Spinal cord (tissue), 10 donors: Measurements from ENCODE around the gene PABPC1L2B. TPM values are rescaled to one million over a fixed set of nuclear protein-coding genes. Genes with fewer than 3 reads are reported as not detected.
"Not testable (repeated sequence)": the region's sequence is repeated elsewhere in the genome, so short reads cannot be mapped to it uniquely, and the experiment has no call there.

Experiments
- DNase-seq, 6 donors: peaks; one replicate each; pipeline versions ENCODE4 v3.0.0 to v3.0.0-alpha.2; 2013 to 2015; ENCODE audit warnings: low spot score in 6 of 6, low read depth in 4 of 6
- H3K27ac ChIP-seq: one replicate; pipeline ENCODE4 v1.5.1; 2013; ENCODE audit warnings: low read depth, low read length, control low read depth
- H3K27me3 ChIP-seq: one replicate; pipeline ENCODE4 v1.6.1; 2013; ENCODE audit warnings: low read length; ENCODE audit not compliant: control insufficient read depth, insufficient read depth
- H3K36me3 ChIP-seq: one replicate; pipeline ENCODE4 v1.6.1; 2013; ENCODE audit warnings: low read length; ENCODE audit not compliant: control insufficient read depth, insufficient read depth
- H3K4me1 ChIP-seq: one replicate; pipeline ENCODE4 v1.6.1; 2013; ENCODE audit warnings: low read length; ENCODE audit not compliant: control insufficient read depth, insufficient read depth
- H3K4me3 ChIP-seq: one replicate; pipeline ENCODE4 v1.5.1; 2013; ENCODE audit warnings: low read depth, low read length, control low read depth
- H3K9me3 ChIP-seq: one replicate; pipeline ENCODE4 v1.6.1; 2013; ENCODE audit warnings: low read length; ENCODE audit not compliant: control insufficient read depth, insufficient read depth
- WGBS: methylation state at CpG from one replicate; pipeline ENCODE4 v1.1.5; 2013; ENCODE audit warnings: missing lambda C conversion rate; ENCODE audit not compliant: insufficient coverage; 5-methylcytosine and 5-hydroxymethylcytosine counted together
- long read RNA-seq, 4 donors: transcript quantifications; one replicate each; lab custom pipeline, GENCODE V29; 2026
- polyA plus RNA-seq, 2 donors: library from polyadenylated mRNA; unstranded; fragments of 120-200 nt; gene quantifications; one replicate each; pipeline ENCODE4 v1.2.1, GENCODE V29; 2013; ENCODE audit not compliant: insufficient read length in 2 of 2
- total RNA-seq, 2 donors: library from RNA; depleted of rRNA in 1 of 2; stranded (reverse); fragments of 120-200 nt in 1 of 2; fragments of >200 nt in 1 of 2; gene quantifications; one replicate each; pipeline versions ENCODE4 v1.2.3 to v1.2.4, GENCODE V29; 2013 to 2014
- donor health status: healthy.

The PABPC1L2B gene
- total RNA-seq (1 to 10 TPM in 1 of 2 donors, under 1 TPM in 1; 0.72 to 1.3 TPM), polyA plus RNA-seq (10 to 100 TPM; 14.1 to 17.2 TPM)
- long read RNA-seq, donor 1, transcript PABPC1L2B-201 (1 exons, 2,197 nt), result major isoform, 19 of 19 reads
- long read RNA-seq, donor 1, partial matches to known transcripts, result 0 of 19 reads
- long read RNA-seq, donor 1, other reads (novel, unspliced or antisense), result 0 of 19 reads
- long read RNA-seq, donor 2, partial matches to known transcripts, result 0 of 4 reads
- long read RNA-seq, donor 2, other reads (novel, unspliced or antisense), result 0 of 4 reads
- long read RNA-seq, donor 3, transcript PABPC1L2B-201 (1 exons, 2,197 nt), result major isoform, 6 of 6 reads
- long read RNA-seq, donor 3, partial matches to known transcripts, result 0 of 6 reads
- long read RNA-seq, donor 3, other reads (novel, unspliced or antisense), result 0 of 6 reads
- long read RNA-seq, donor 4, result 0 reads

- not testable (repeated sequence) for H3K27ac ChIP-seq, H3K9me3 ChIP-seq, H3K36me3 ChIP-seq, H3K4me1 ChIP-seq, H3K27me3 ChIP-seq, H3K4me3 ChIP-seq, DNase-seq
- WGBS, result no CpG with 5 or more reads among the region's 44 CpGs
Observed at GRCh38 chrX:73002733-73003132, at the start of gene PABPC1L2B. TSS of gene PABPC1L2B (plus strand) at chrX:73002939. CDS start at chrX:73003643, 704 bp downstream.

GRCh38 chrX:72959971-72960370 is 42.8 kb upstream of the PABPC1L2B start:
- no CpG with 5 or more reads among the region's 9 CpGs for WGBS
- not testable (repeated sequence) for DNase-seq

GRCh38 chrX:72971859-72972258 is 30.9 kb upstream of the PABPC1L2B start:
- H3K36me3 ChIP-seq, H3K9me3 ChIP-seq, H3K27ac ChIP-seq, H3K27me3 ChIP-seq, H3K4me3 ChIP-seq, DNase-seq, H3K4me1 ChIP-seq: not testable (repeated sequence)
- no CpG with 5 or more reads among the region's 5 CpGs for WGBS

More at GRCh38 chrX:72959971-72960370, 42.8 kb upstream of the PABPC1L2B start:
- not testable (repeated sequence) for H3K27me3 ChIP-seq, H3K36me3 ChIP-seq, H3K9me3 ChIP-seq, H3K4me1 ChIP-seq, H3K27ac ChIP-seq, H3K4me3 ChIP-seq

GRCh38 chrX:72974885-72975284 is 27.9 kb upstream of the PABPC1L2B start:
- H3K4me3 ChIP-seq, H3K9me3 ChIP-seq, H3K36me3 ChIP-seq, H3K27me3 ChIP-seq, DNase-seq, H3K4me1 ChIP-seq, H3K27ac ChIP-seq: not testable (repeated sequence)
- WGBS, result no CpG with 5 or more reads among the region's 7 CpGs

- H3K36me3 ChIP-seq, H3K27ac ChIP-seq, H3K4me3 ChIP-seq, H3K9me3 ChIP-seq, H3K27me3 ChIP-seq, H3K4me1 ChIP-seq, DNase-seq: not testable (repeated sequence)
- WGBS, result 52% methylated on average over 4 of the region's 5 CpGs
Observed at GRCh38 chrX:72980894-72981469, 21.8 kb upstream of the PABPC1L2B start.

- H3K27me3 ChIP-seq, H3K4me3 ChIP-seq, H3K36me3 ChIP-seq, H3K4me1 ChIP-seq, H3K27ac ChIP-seq, DNase-seq, H3K9me3 ChIP-seq: not testable (repeated sequence)
- no CpG with 5 or more reads among the region's 19 CpGs for WGBS
Observed at GRCh38 chrX:73004032-73004431, 1.3 kb downstream of the PABPC1L2B start.

GRCh38 chrX:73021361-73022092 is 18.8 kb downstream of the PABPC1L2B start:
- no peaks in the 10 kb centered on the region for H3K36me3 ChIP-seq
- no peak overlapping the region for H3K4me3 ChIP-seq
- peaks cover 4% of the 10 kb centered on the region for H3K9me3 ChIP-seq
- H3K27me3 ChIP-seq, result no peaks in the 10 kb centered on the region
- WGBS, result 85% methylated on average over 30 of the region's 30 CpGs
- DNase-seq, result no peak
- H3K4me1 ChIP-seq, result no peaks in the 10 kb centered on the region
- no peak overlapping the region for H3K27ac ChIP-seq

GRCh38 chrX:73022093-73022445 is 19.3 kb downstream of the PABPC1L2B start:
- H3K4me3 ChIP-seq, H3K27ac ChIP-seq, DNase-seq, H3K36me3 ChIP-seq, H3K4me1 ChIP-seq, H3K27me3 ChIP-seq, H3K9me3 ChIP-seq: not testable (repeated sequence)
- WGBS, result 90% methylated on average over 12 of the region's 12 CpGs

GRCh38 chrX:73028876-73029275 is 26.1 kb downstream of the PABPC1L2B start:
- Histone ChIP-seq H3K4me1 (no peaks in the 10 kb centered on the region), H3K27ac (no peak overlapping the region), H3K9me3 (no peaks in the 10 kb centered on the region), H3K27me3 (no peaks in the 10 kb centered on the region), H3K36me3 (no peaks in the 10 kb centered on the region), H3K4me3 (no peak overlapping the region)
- no peak for DNase-seq
- no CpG with 5 or more reads among the region's 1 CpG for WGBS
